A549 (cell line): ENCODE measurements around the gene MAPKAPK2. TPM values are rescaled to one million over a fixed set of nuclear protein-coding genes. Genes with fewer than 3 reads are reported as not detected.

ENCODE experiments used
- ATAC-seq, 2 experiments: fragments of 200-7000 bp in 1 of 2; fragments of >200 bp in 1 of 2; cut with Nextera tagmentation in 1 of 2; cut with Tn5 transposase in 1 of 2; 3 replicates each; pipeline versions ENCODE4 v1.8.0 to v1.9.1; 2018 to 2020; ENCODE audit warnings: mild to moderate bottlenecking in 1 of 2, moderate library complexity in 1 of 2
- CTCF ChIA-PET: fragments of 300-600 bp; sonication (Branson Sonifier 250); formaldehyde crosslinking; extraction: SDS; loops from one replicate; lab custom pipeline; 2021; ENCODE audit warnings: antibody characterized with exemption, inconsistent platforms; lab: Yijun Ruan, JAX
- POLR2A ChIA-PET: fragments of 350-600 bp; formaldehyde crosslinking; extraction: SDS; loops from one replicate; lab custom pipeline; 2021; ENCODE audit warnings: antibody characterized with exemption, inconsistent platforms; lab: Yijun Ruan, JAX
- DNase-seq, 2 experiments: peaks; one replicate each; pipeline versions ENCODE4 v3.0.0 to v3.0.0-alpha.2; 2011 to 2016; ENCODE audit warnings: low read depth in 1 of 2, low spot score in 1 of 2
- FAIRE-seq: peaks from 2 replicates; lab custom pipeline; 2011; peaks lifted over from hg19 to GRCh38; lab: Jason Lieb, UNC
- H3K27ac ChIP-seq, 2 experiments: fragments of >200 bp; sonication (Bioruptor Twin); formaldehyde crosslinking; 3 replicates each; pipeline ENCODE4 v1.5.1; 2016 to 2017
- H3K4me1 ChIP-seq: fragments of >200 bp; sonication (Bioruptor Twin); formaldehyde crosslinking; 3 replicates; pipeline ENCODE4 v1.6.1; 2016
- H3K4me2 ChIP-seq: fragments of >200 bp; sonication (Bioruptor Twin); formaldehyde crosslinking; 3 replicates; pipeline ENCODE4 v1.6.1; 2016
- H3K4me3 ChIP-seq: fragments of >200 bp; sonication (Bioruptor Twin); formaldehyde crosslinking; 3 replicates; pipeline ENCODE4 v1.5.1; 2016
- H3K9me3 ChIP-seq: fragments of >200 bp; sonication (Bioruptor Twin); formaldehyde crosslinking; 3 replicates; pipeline ENCODE4 v1.6.1; 2016
- ATOH8 ChIP-seq: fragments of 250-450 bp; sonication (Bioruptor Pico); IDR thresholded peaks from 2 replicates; pipeline ENCODE4 v1.5.0; 2020; ENCODE audit warnings: low read depth, mild to moderate bottlenecking, moderate library complexity
- CHD2 ChIP-seq: fragments of 150-350 bp; IDR thresholded peaks from 2 replicates; pipeline ENCODE4 v1.6.1; 2014; ENCODE audit warnings: low read length; ENCODE audit not compliant: partially characterized antibody
- EHF ChIP-seq: fragments of 250-450 bp; sonication (Bioruptor Pico); IDR thresholded peaks from 2 replicates; pipeline ENCODE4 v1.5.0; 2020; ENCODE audit warnings: mild to moderate bottlenecking
- EP300 ChIP-seq, 2 experiments: fragments of >200 bp; sonication (Bioruptor Twin); formaldehyde crosslinking; IDR thresholded peaks; 2 replicates in 1 of 2; 3 replicates in 1 of 2; pipeline ENCODE4 v1.6.1; 2016 to 2017
- ESRRA ChIP-seq: fragments of 150-350 bp; IDR thresholded peaks from 2 replicates; pipeline ENCODE4 v1.6.1; 2014; ENCODE audit warnings: mild to moderate bottlenecking, low read length, borderline replicate concordance
- FOSB ChIP-seq: fragments of 250-450 bp; sonication (Bioruptor Pico); IDR thresholded peaks from 2 replicates; pipeline ENCODE4 v1.5.0; 2020; ENCODE audit warnings: mild to moderate bottlenecking, moderate library complexity
- FOXS1 ChIP-seq: fragments of 250-450 bp; sonication (Bioruptor Pico); IDR thresholded peaks from 2 replicates; pipeline ENCODE4 v1.5.0; 2020; ENCODE audit warnings: mild to moderate bottlenecking, moderate library complexity
- HMGXB4 ChIP-seq: fragments of 250-450 bp; sonication (Bioruptor Pico); IDR thresholded peaks from 2 replicates; pipeline ENCODE4 v1.5.0; 2021; ENCODE audit warnings: mild to moderate bottlenecking, moderate library complexity, borderline replicate concordance
- JUNB ChIP-seq: fragments of >200 bp; sonication (Bioruptor Twin); formaldehyde crosslinking; IDR thresholded peaks from 2 replicates; pipeline ENCODE4 v1.6.1; 2016
- KDM5A ChIP-seq: fragments of 200-600 bp; sonication (generic); IDR thresholded peaks from 2 replicates; pipeline ENCODE4 v1.6.1; 2016; ENCODE audit warnings: antibody characterized with exemption, mild to moderate bottlenecking
- MAFK ChIP-seq: fragments of 450-650 bp; IDR thresholded peaks from 2 replicates; pipeline ENCODE4 v1.6.1; 2014; ENCODE audit not compliant: partially characterized antibody
- MAX ChIP-seq: IDR thresholded peaks from 2 replicates; pipeline ENCODE4 v1.6.1; 2012
- MAZ ChIP-seq: fragments of 150-350 bp; IDR thresholded peaks from 2 replicates; pipeline ENCODE4 v1.6.1; 2014; ENCODE audit warnings: antibody characterized with exemption, low read depth, low read length, borderline replicate concordance
- MYC ChIP-seq: IDR thresholded peaks from 2 replicates; pipeline ENCODE4 v1.6.1; 2012; ENCODE audit warnings: mild to moderate bottlenecking, inconsistent platforms, low read length, improper control_type of control experiment, borderline replicate concordance
- NR3C1 ChIP-seq: fragments of >200 bp; sonication (Bioruptor Twin); formaldehyde crosslinking; IDR thresholded peaks from 3 replicates; pipeline ENCODE4 v1.6.1; 2017
- PHF8 ChIP-seq: fragments of 200-600 bp; sonication (generic); IDR thresholded peaks from 2 replicates; pipeline ENCODE4 v1.6.1; 2016; ENCODE audit warnings: low read depth, mild to moderate bottlenecking, antibody characterized with exemption, moderate library complexity, borderline replicate concordance
- POLR2AphosphoS2 ChIP-seq: conservative IDR thresholded peaks from 2 replicates; pipeline ENCODE4 v1.6.1; 2012; ENCODE audit warnings: low read length, improper control_type of control experiment, inconsistent platforms
- RARB ChIP-seq: fragments of 250-450 bp; sonication (Bioruptor Pico); IDR thresholded peaks from 2 replicates; pipeline ENCODE4 v1.8.0; 2021; ENCODE audit warnings: mild to moderate bottlenecking, moderate library complexity
- RFX5 ChIP-seq: fragments of 450-650 bp; IDR thresholded peaks from 2 replicates; pipeline ENCODE4 v1.7.1; 2014; ENCODE audit warnings: antibody characterized with exemption, mild to moderate bottlenecking, moderate library complexity
- RNF2 ChIP-seq: fragments of 200-600 bp; sonication (generic); IDR thresholded peaks from 2 replicates; pipeline ENCODE4 v1.6.1; 2016; ENCODE audit warnings: low read depth, mild to moderate bottlenecking, antibody characterized with exemption, moderate library complexity, borderline replicate concordance
- TFCP2L1 ChIP-seq: fragments of 250-450 bp; sonication (Bioruptor Pico); IDR thresholded peaks from 2 replicates; pipeline ENCODE4 v1.5.0; 2021; ENCODE audit warnings: mild to moderate bottlenecking
- USF2 ChIP-seq: fragments of 450-650 bp; IDR thresholded peaks from 2 replicates; pipeline ENCODE4 v1.6.1; 2014; ENCODE audit warnings: antibody characterized with exemption
- WGBS: methylation state at CpG from one replicate; pipeline ENCODE4 v1.1.6; 2017; ENCODE audit errors: missing lambda C conversion rate; 5-methylcytosine and 5-hydroxymethylcytosine counted together
- polyA plus RNA-seq, 4 experiments: library from polyadenylated mRNA; depleted of rRNA in 3 of 4; stranded (reverse); fragments of >200 nt; fragmentation: RNase III in 1 of 4; extraction: RNeasy Plus Mini Kit Qiagen cat#74134 plus additional on column Dnase treatment in 1 of 4; gene quantifications; 2 replicates in 3 of 4; 3 replicates in 1 of 4; pipeline ENCODE4 v1.2.3, GENCODE V29; 2011 to 2017

MAPKAPK2 gene
- polyA plus RNA-seq, 2 of the 4 experiments (the other 2 are of a cell fraction) = 37.2 to 43.0 TPM

GRCh38 chr1:206646504-206646903 is 38.2 kb upstream of the MAPKAPK2 start:
- H3K4me3 ChIP-seq = no peak overlapping the region
- DNase-seq (no peak), ATAC-seq (no peak), FAIRE-seq (no peak)
- TF ChIP-seq MAZ = no peak
- no peak for TF ChIP-seq MAFK
- no peak for TF ChIP-seq EP300 (IDR thresholded peaks at IDR 0.05)
- no peak overlapping the region for H3K4me2 ChIP-seq
- POLR2A ChIA-PET = no interaction called here
- no peak overlapping the region for H3K27ac ChIP-seq
- no peaks in the 10 kb centered on the region for H3K9me3 ChIP-seq
- 88% methylated on average over 1 of the region's 1 CpG for WGBS
- CTCF ChIA-PET = interaction anchor here (1.0 to 4.0 kb wide), 5 partner anchors 16 to 333 kb away, joined by 3 to 23 read pairs (median 5); no protein-coding TSS in a partner anchor
- H3K4me1 ChIP-seq = no peaks in the 10 kb centered on the region

GRCh38 chr1:206647224-206647623 is 37.5 kb upstream of the MAPKAPK2 start:
- DNase-seq (no peak), ATAC-seq (no peak), FAIRE-seq (no peak)
- H3K4me1 ChIP-seq = no peaks in the 10 kb centered on the region
- no peak overlapping the region for H3K27ac ChIP-seq
- no peak overlapping the region for H3K4me3 ChIP-seq
- H3K9me3 ChIP-seq = no peaks in the 10 kb centered on the region
- no peak overlapping the region for H3K4me2 ChIP-seq
- no peak for TF ChIP-seq ATOH8
- no peak for TF ChIP-seq PHF8
- CTCF ChIA-PET = interaction anchor here (0.8 to 5.0 kb wide), 7 partner anchors 11 to 261 kb away, joined by 3 to 51 read pairs (median 7); partner anchors contain the start of gene DYRK3
- POLR2A ChIA-PET = no interaction called here

- no peaks in the 10 kb centered on the region for H3K9me3 ChIP-seq
- ATAC-seq (no peak), FAIRE-seq (no peak), DNase-seq (no peak)
- H3K4me1 ChIP-seq = no peaks in the 10 kb centered on the region
- no peak for TF ChIP-seq KDM5A
- TF ChIP-seq MAX = no peak
- TF ChIP-seq MYC = no peak
- no peak for TF ChIP-seq NR3C1
- no peak for TF ChIP-seq RFX5
- 90% methylated on average over 5 of the region's 5 CpGs for WGBS
- CTCF ChIA-PET = interaction anchor here (0.6 to 5.0 kb wide), 10 partner anchors 9 to 478 kb away, joined by 3 to 51 read pairs (median 6); no protein-coding TSS in a partner anchor
- no peak overlapping the region for H3K4me2 ChIP-seq
- H3K27ac ChIP-seq = no peak overlapping the region
- H3K4me3 ChIP-seq = no peak overlapping the region
- POLR2A ChIA-PET = interaction anchor here (0.5 kb wide), 1 partner anchor 30 kb away, joined by 4 read pairs; no protein-coding TSS in a partner anchor
These were observed 35.3 kb upstream of the MAPKAPK2 start for GRCh38 chr1:206649261-206649921.

GRCh38 chr1:206651014-206651413 is 33.7 kb upstream of the MAPKAPK2 start:
- POLR2A ChIA-PET = no interaction called here
- ATAC-seq = no peak
- no peak for DNase-seq
- FAIRE-seq = no peak
- Histone ChIP-seq H3K4me1 (no peaks in the 10 kb centered on the region), H3K9me3 (no peaks in the 10 kb centered on the region), H3K27ac (no peak overlapping the region), H3K4me3 (no peak overlapping the region), H3K4me2 (no peak overlapping the region)
- WGBS = 97% methylated on average over 3 of the region's 3 CpGs
- CTCF ChIA-PET = interaction anchor here (5.0 to 19.9 kb wide), 2 partner anchors 13 to 18 kb away, joined by 51 to 452 read pairs; partner anchors contain the start of gene DYRK3
- TF ChIP-seq USF2 (no peak), JUNB (no peak), EHF (CRISPR knock-in tag) (no peak), HMGXB4 (CRISPR knock-in tag) (no peak), ESRRA (no peak), RARB (CRISPR knock-in tag) (no peak), CHD2 (no peak), ATOH8 (no peak), FOSB (no peak), TFCP2L1 (CRISPR knock-in tag) (no peak), FOXS1 (CRISPR knock-in tag) (no peak), RNF2 (no peak), POLR2AphosphoS2 (no peak)
